Spleen (tissue), 7 donors: ENCODE data around the gene PSD2.

Experiments
- POLR2A ChIP-seq, 3 donors: fragments of 450-650 bp; IDR thresholded peaks; one replicate each; pipeline ENCODE4 v1.5.1; 2017; ENCODE audit warnings: antibody characterized with exemption in 3 of 3, mild to moderate bottlenecking in 1 of 3
- POLR2AphosphoS5 ChIP-seq, 3 donors: sonication (generic); formaldehyde crosslinking; IDR thresholded peaks; one replicate each; pipeline ENCODE4 v1.5.1; 2017; ENCODE audit warnings: antibody characterized with exemption in 3 of 3
- TF ChIP-seq, protein P1 (sequence below), 11 experiments: fragments of 200-600 bp in 7 of 11; fragments of 450-650 bp in 4 of 11; sonication (generic) in 4 of 11; IDR thresholded peaks in 8 of 11; conservative IDR thresholded peaks in 3 of 11; 1 replicate in 7 of 11; 2 replicates in 4 of 11; pipeline versions ENCODE4 v1.4.0 to v1.8.0; 2016 to 2021; ENCODE audit warnings: antibody characterized with exemption in 11 of 11, inconsistent platforms in 4 of 11, mild to moderate bottlenecking in 1 of 11
- donor health status: DM: no; HTN: no; CAD: no; lungs with moderate emphysema.
- donor health status: DM: no; HTN: no; CAD: no.
- donor health status: DM: no; HTN: no; CAD: no.

DNA sequence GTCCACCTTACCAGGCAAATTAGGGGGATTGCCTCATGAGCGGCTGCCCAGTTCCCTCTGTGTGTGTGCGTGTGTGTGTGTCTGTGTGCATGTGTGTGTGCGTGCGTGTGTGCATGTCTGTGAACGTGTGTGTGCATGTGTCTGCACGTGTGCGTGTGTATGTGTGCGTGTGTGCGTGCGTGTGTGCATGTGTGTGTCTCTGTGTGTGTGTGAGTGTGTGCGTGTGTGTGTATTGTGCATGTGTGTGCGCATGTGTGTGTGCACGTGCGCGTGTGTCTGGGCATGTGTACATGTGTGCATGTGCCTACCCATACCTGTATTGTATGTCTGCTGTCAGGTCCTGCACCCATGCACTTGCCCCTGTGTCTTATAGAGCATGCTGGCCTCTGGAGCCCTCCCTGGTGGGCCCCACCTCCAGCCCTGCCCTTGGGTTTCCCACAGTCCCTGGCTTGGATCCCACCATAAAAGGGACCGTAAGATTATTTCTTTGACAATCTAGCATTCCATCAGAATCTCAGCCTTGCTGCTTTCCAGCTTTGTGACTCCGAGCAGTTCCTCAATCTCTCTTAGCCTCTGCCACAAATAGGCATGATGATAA lies 9.3 kb downstream of the PSD2 start:
- TF ChIP-seq, protein P1, sequence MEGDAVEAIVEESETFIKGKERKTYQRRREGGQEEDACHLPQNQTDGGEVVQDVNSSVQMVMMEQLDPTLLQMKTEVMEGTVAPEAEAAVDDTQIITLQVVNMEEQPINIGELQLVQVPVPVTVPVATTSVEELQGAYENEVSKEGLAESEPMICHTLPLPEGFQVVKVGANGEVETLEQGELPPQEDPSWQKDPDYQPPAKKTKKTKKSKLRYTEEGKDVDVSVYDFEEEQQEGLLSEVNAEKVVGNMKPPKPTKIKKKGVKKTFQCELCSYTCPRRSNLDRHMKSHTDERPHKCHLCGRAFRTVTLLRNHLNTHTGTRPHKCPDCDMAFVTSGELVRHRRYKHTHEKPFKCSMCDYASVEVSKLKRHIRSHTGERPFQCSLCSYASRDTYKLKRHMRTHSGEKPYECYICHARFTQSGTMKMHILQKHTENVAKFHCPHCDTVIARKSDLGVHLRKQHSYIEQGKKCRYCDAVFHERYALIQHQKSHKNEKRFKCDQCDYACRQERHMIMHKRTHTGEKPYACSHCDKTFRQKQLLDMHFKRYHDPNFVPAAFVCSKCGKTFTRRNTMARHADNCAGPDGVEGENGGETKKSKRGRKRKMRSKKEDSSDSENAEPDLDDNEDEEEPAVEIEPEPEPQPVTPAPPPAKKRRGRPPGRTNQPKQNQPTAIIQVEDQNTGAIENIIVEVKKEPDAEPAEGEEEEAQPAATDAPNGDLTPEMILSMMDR (IDR thresholded peaks at IDR 0.05 in 8 of 11, conservative IDR thresholded peaks at IDR 0.05 in 3 of 11), result no peak
- no peak for TF ChIP-seq POLR2AphosphoS5 (IDR thresholded peaks at IDR 0.05)
- no peak for TF ChIP-seq POLR2A (IDR thresholded peaks at IDR 0.05)
